KOPT-K1 (cell line): Measurements from ENCODE around the gene AK8.
"Not testable (repeated sequence)": the region's sequence is repeated elsewhere in the genome, so short reads cannot be mapped to it uniquely, and the experiment has no call there.

Source experiments
- H3K27ac ChIP-seq: fragments of 200-600 bp; sonication (generic); 2 replicates; pipeline ENCODE4 v1.5.1; 2016; ENCODE audit warnings: antibody characterized with exemption, mild to moderate bottlenecking, low read depth, low read length; ENCODE audit not compliant: poor library complexity, severe bottlenecking
- H3K36me3 ChIP-seq: fragments of 200-600 bp; sonication (generic); 2 replicates; pipeline ENCODE4 v1.5.1; 2017; ENCODE audit warnings: antibody characterized with exemption, mild to moderate bottlenecking, low read length, moderate library complexity; ENCODE audit not compliant: insufficient read depth
- H3K9me3 ChIP-seq: fragments of 200-600 bp; sonication (generic); 2 replicates; pipeline ENCODE4 v1.5.1; 2017; ENCODE audit warnings: antibody characterized with exemption, low read length, mild to moderate bottlenecking; ENCODE audit not compliant: insufficient read depth, poor library complexity, severe bottlenecking

AK8 gene

DNA sequence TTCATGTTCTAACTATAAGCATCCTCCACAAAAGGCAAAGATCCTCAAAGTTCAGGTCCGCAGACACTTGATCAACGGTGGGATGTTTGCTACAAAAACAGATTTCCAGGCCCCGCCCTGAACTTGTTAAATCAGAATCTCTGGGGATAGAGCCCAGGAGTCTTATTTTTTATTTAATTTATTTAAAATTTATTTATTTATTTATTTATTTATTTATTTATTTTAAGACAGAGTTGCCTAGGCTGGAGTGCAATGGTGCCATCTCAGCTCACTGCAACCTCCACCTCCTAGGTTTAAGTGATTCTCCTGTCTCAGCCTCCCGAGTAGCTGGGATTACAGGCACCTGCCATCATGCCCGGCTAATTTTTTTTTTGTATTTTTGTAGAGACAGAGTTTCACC lies 166.9 kb downstream of the AK8 start:
- H3K9me3 ChIP-seq, H3K36me3 ChIP-seq, H3K27ac ChIP-seq: not testable (repeated sequence)

DNA sequence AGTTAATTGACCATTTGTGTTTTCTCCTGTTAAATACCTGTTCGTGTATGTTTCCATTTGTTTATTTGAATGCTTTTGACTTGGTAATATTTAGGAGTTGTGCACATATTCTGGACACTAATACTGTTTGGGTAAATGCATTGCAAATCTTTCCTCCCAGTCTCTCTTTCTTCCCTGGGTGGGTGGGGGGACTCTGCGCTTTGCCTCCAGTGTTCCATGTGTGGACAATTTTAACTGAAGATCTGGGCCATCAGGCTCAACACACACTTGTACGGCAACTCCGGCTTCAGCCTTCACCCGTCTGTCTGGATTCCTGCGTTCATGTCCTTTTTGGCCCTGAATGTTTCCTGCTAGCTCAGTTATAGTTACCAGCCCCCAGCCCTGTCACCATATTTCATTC lies 167.8 kb downstream of the AK8 start:
- H3K9me3 ChIP-seq = no peaks in the 10 kb centered on the region
- no peak overlapping the region for H3K27ac ChIP-seq

DNA sequence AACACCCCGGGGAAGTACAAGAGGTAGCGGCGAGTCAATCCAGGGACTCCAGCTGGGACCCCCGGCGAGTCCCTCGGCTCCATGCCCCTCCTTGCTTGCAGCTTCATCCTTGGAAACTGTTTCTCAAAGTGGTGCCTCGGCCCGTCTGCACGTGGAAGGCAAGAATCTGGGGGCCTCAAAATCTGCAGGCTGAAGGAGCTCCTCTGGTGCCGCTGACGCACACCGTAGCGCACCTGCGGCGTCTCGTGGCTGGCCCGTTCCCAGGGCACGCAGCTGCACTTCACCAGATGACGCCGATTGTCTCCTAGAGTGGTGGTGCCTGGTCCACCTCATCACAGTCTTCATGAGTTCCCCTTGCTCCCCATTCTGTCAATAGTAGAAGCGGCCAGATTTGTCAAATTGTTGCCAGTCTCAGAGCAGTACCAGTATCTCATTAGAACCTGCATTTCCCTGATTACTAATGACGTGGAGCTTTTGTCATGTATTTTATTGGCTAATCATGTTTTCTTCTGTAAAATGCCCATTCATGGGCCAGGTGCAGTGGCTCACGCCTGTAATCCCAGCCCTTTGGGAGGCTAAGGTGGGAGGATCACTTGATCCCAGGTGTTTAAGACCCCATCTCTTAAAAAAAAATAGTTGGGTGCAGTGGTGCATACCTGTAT lies 169.2 kb downstream of the AK8 start:
- no peaks in the 10 kb centered on the region for H3K9me3 ChIP-seq
- H3K36me3 ChIP-seq = no peaks in the 10 kb centered on the region
- no peak overlapping the region for H3K27ac ChIP-seq

More for the DNA sequence above, 167.8 kb downstream of the AK8 start:
- H3K36me3 ChIP-seq = no peaks in the 10 kb centered on the region

DNA sequence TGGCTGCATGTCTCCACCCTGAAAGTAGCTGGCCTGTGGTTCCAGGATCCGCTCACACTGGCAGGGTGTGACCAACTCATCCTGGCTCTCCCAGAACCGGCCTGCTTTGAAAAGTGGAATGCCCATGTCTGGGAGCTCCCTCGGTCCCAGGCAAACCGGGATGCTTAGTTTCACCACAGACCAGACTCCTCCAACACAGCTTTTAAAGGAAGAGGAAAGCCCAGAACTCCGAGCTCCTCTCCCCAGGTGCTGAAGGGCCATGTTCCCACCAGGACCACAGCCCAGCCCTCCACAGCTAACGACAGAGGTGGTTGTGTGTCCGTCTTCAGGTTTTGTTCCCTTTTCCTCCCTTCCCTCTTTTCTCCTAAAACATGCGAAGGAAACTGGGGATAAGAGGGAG lies 169.8 kb downstream of the AK8 start:
- H3K27ac ChIP-seq = no peak overlapping the region
- no peaks in the 10 kb centered on the region for H3K36me3 ChIP-seq
- H3K9me3 ChIP-seq = no peaks in the 10 kb centered on the region

DNA sequence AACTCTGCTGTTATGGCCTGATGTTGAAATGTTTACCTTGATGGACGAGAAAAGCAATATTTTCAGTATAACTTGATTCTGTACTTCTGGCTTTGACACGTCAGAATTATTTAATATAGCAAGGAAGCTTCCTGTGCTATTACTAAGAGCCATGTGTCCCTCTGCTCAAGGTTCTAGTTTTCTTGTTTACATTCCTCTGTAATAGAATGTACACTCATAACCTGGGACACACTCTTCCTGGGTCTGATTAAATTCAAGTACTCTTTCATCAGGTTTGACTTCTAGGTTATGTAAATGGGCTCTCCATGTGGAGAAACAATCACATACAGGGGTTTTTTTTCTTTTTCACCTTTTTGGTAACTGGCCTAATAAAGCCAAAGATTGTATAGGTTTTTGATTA lies 174.7 kb downstream of the AK8 start:
- Histone ChIP-seq H3K36me3 (no peaks in the 10 kb centered on the region), H3K27ac (no peak overlapping the region), H3K9me3 (peaks cover 3% of the 10 kb centered on the region)

DNA sequence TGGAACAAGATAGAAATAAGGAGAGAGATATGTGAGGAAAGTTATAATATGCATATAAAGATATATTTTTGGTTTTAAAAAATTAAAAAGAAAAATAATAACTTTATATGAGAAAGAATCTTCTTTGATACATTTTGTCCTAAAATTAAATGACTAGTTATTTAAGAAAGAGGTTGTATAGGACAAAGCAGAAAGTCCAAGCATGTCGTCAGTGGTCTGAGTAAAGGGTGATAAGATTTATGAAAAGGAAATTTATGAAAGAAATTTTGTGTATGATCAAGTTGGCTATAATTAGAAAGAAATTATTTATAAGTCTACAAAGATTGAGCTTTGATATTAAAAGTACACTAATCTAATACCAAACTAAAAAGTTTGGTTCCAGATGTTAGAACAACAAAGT lies 175.8 kb downstream of the AK8 start:
- Histone ChIP-seq H3K36me3 (no peaks in the 10 kb centered on the region), H3K27ac (no peak overlapping the region), H3K9me3 (peaks cover 14% of the 10 kb centered on the region)

DNA sequence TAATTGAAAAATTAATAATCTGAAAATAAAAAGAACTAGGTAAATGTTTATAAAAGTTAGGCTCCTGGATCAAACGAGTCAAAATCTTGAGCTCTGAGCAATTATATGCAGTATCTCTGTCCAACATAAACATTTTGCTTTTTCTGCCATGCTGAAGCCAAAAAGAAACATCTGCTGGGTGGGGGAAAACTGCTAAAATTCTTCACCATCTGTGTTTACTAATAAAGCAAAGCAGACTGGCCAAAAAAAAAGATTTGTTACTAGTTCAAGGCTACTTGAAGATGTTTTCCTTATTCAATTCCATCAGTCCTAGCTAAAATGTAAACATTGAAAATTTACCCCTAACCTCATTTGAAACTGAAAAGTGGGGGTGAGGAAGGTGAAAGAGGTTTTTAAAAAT lies 178.1 kb downstream of the AK8 start:
- Histone ChIP-seq H3K36me3 (no peaks in the 10 kb centered on the region), H3K9me3 (peaks cover 26% of the 10 kb centered on the region), H3K27ac (no peak overlapping the region)

DNA sequence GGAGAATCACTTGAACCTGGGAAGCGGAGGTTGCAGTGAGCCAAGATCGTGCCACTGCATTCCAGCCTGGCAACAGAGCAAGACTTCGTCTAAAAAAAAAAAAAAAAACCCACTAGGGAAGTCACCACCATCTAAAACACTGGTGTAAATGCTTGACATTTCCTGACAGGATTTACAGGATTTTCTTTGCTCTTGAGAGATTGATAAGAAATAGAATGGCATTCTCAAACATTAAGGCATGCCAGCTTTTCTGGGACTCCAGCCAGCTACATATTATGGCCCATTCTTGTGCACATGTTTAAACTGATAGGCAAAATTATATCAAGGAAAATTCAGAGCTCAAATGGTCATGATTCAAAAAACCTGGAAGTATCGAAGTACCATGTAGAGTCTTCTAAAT lies 179.1 kb downstream of the AK8 start:
- Histone ChIP-seq H3K36me3 (no peaks in the 10 kb centered on the region), H3K27ac (no peak overlapping the region), H3K9me3 (peaks cover 26% of the 10 kb centered on the region)

DNA sequence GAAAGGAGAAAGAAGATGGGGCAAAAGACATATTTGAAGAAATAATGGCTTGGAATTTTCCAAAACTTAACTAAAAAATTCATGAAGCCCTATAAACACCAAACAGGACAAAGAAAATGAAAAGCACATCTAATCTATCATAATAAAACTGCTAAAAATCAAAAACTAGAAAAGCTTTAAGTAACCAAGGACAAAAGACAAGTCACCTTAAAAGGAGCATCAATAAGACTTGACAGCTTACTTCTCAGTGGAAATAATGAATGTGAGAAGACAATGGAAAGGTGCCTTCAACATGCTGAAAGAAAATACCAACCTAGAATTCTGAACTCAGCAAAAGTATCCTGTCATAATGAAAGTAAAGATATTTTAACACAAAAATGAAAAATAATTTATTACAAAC lies 180.9 kb downstream of the AK8 start:
- H3K9me3 ChIP-seq = peaks cover 26% of the 10 kb centered on the region
- H3K36me3 ChIP-seq = peaks cover 12% of the 10 kb centered on the region
- H3K27ac ChIP-seq = no peak overlapping the region

DNA sequence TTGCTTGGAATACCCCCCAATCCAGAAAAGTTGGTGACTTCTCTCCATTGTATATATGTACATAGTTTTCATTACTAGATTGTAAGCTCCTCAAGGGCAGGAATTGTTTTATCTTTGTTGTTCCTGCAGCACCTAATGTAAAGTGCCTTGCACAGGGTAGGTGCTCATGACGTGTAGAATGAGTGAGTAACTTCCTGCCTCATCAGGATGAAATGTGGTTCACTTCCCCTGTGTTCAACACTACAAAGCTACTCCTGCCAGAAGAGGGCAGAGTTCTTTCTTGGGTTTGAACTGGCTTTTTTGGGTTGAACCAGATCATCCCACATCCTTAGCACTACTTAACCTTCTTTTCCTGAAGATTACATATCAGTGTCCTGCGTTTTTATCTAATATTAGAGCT lies 183.9 kb downstream of the AK8 start:
- Histone ChIP-seq H3K27ac (no peak overlapping the region), H3K9me3 (peaks cover 26% of the 10 kb centered on the region), H3K36me3 (peaks cover 39% of the 10 kb centered on the region)

DNA sequence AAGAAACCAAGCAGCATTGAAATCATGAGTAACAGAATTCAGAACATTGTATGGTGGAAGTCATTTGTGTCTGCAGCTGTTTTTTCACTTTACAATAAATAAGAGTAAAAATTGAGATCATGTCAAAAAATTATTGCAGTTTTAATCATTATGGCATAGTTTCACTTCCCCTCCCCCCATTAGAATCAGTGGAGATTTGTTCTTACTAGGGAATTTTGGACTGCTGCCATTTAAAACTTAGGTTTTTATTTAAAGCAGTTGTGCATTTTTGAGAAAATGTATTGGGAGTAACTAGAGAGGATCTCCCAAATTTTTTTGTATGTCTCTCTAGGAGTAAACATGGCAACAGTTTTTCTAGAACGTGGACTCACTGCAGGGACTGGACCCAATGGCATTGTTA lies 187.4 kb downstream of the AK8 start:
- no peaks in the 10 kb centered on the region for H3K9me3 ChIP-seq
- no peak overlapping the region for H3K27ac ChIP-seq
- peaks cover 73% of the 10 kb centered on the region for H3K36me3 ChIP-seq

DNA sequence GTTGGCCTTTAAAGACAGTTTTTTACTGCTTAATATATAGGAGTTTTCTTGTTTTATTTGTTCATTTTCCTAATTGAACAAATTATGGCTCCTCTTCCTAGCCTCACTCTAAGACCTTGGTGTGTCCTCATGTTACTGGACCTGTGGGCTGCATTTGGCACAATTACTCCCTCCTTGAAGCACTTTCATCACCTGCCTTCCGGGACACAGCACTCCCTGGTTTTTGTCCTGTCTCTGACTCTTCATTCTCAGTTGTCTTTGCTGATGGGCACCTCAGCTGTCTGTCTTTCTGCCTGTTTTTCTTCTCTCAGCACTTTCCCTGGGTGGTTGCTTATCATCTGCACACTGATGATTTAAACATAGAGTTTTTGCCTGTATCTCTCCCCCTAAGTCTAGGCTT lies 194.2 kb downstream of the AK8 start:
- H3K36me3 ChIP-seq = peaks cover 93% of the 10 kb centered on the region

DNA sequence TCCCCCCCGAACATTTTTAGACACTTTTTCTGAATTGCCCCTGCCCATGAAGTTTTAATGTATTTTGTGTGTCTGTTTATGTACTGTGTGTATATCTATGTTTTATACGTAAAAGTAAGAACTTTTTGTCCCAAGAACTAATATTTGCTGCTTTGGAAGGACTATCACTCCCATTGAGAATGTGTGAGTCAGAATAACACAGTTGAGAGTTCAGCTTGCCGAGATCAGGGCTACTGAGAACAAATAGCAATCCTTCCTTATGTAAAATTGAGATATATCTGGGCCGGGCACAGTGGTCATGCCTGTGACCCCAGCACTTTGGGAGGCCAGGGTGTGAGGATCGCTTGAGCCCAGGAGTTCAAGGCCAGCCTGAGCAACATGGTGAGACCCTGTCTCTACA lies 196.5 kb downstream of the AK8 start:
- Histone ChIP-seq H3K27ac (no peak overlapping the region), H3K9me3 (no peaks in the 10 kb centered on the region), H3K36me3 (peaks cover 87% of the 10 kb centered on the region)

More for the DNA sequence above, 194.2 kb downstream of the AK8 start:
- Histone ChIP-seq H3K9me3 (no peaks in the 10 kb centered on the region), H3K27ac (no peak overlapping the region)

DNA sequence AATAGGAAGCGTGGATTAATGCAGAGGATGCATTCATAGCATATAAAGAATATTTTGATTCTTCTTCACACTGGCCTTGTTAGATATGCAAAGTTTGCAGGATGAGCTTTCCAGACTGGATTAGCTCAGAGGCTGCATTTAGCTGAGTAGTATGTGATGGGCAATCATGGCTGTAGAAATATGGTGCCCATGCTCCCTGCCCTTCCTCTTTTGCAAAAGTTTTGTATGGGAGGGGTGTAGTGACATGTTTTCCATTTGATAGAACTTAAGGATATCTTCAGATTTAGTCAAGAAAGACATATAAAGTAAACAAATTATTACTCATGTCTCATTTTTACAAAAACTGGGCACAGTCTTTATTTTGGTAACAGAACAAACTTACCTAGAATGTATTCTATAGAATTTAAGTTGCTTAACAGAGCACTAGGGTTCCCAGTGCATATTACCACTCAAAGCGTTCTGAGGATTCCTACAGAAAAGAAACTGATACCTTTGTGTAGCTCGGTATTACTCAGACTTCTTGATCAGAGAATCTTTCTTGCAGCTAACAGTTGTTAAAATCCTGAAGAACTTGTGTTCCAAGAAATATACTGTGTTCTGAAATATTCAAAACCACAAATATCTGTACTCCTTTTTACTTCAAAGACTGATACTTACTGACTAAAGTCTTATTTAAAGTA lies 198.0 kb downstream of the AK8 start:
- H3K27ac ChIP-seq = no peak overlapping the region
- H3K9me3 ChIP-seq = no peaks in the 10 kb centered on the region
- H3K36me3 ChIP-seq = peaks cover 73% of the 10 kb centered on the region

DNA sequence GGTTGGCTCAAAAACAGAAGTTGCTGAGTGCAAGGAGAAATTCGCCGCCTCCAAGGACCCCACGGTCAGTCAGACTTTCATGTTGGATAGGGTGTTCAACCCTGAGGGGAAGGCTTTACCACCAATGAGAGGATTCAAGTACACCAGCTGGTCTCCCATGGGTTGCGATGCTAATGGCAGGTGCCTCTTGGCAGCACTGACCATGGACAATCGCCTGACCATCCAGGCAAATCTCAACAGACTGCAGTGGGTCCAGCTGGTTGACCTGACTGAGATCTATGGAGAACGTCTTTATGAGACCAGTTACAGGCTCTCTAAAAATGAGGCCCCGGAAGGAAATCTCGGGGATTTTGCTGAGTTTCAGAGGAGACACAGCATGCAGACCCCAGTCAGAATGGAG lies 200.1 kb downstream of the AK8 start:
- H3K36me3 ChIP-seq = peaks cover 60% of the 10 kb centered on the region
- no peak overlapping the region for H3K27ac ChIP-seq
- no peaks in the 10 kb centered on the region for H3K9me3 ChIP-seq
